BJ (cell line): ENCODE data around the gene TMEM115. TPM values are rescaled to one million over a fixed set of nuclear protein-coding genes. Genes with fewer than 3 reads are reported as not detected.

Experiments used
- CTCF ChIA-PET: fragments of 350-600 bp; formaldehyde crosslinking; extraction: SDS; loops from one replicate; lab custom pipeline; 2021; ENCODE audit warnings: antibody characterized with exemption, inconsistent platforms; lab: Yijun Ruan, JAX
- POLR2A ChIA-PET: fragments of 300-600 bp; sonication (Branson Sonifier 250); formaldehyde crosslinking; extraction: SDS; loops from one replicate; lab custom pipeline; 2021; ENCODE audit warnings: antibody characterized with exemption; lab: Charles Lee
- DNase-seq: peaks from one replicate; pipeline ENCODE4 v3.0.0-alpha.2; 2011; ENCODE audit warnings: low read depth
- H3K27me3 ChIP-seq: 2 replicates; pipeline ENCODE4 v1.6.0; 2011; ENCODE audit warnings: low read length; ENCODE audit not compliant: control insufficient read depth, insufficient read depth
- H3K36me3 ChIP-seq: 2 replicates; pipeline ENCODE4 v1.5.1; 2011; ENCODE audit warnings: low read length; ENCODE audit not compliant: control insufficient read depth, insufficient read depth
- H3K4me3 ChIP-seq: 2 replicates; pipeline ENCODE4 v1.5.1; 2011; ENCODE audit warnings: low read depth, mild to moderate bottlenecking, control low read depth, low read length
- polyA plus RNA-seq: library from polyadenylated mRNA; depleted of rRNA; stranded (reverse); fragments of >200 nt; gene quantifications from 2 replicates; pipeline ENCODE4 v1.2.3, GENCODE V29; 2011
- TF ChIP-seq, protein P1 (sequence below): IDR thresholded peaks from 2 replicates; pipeline ENCODE4 v1.5.1; 2011; ENCODE audit warnings: low read depth, mild to moderate bottlenecking, control low read depth, inconsistent platforms, low read length, moderate library complexity; ENCODE audit not compliant: insufficient read depth

Gene TMEM115
- polyA plus RNA-seq, 1 experiment = 75.4 TPM

DNA sequence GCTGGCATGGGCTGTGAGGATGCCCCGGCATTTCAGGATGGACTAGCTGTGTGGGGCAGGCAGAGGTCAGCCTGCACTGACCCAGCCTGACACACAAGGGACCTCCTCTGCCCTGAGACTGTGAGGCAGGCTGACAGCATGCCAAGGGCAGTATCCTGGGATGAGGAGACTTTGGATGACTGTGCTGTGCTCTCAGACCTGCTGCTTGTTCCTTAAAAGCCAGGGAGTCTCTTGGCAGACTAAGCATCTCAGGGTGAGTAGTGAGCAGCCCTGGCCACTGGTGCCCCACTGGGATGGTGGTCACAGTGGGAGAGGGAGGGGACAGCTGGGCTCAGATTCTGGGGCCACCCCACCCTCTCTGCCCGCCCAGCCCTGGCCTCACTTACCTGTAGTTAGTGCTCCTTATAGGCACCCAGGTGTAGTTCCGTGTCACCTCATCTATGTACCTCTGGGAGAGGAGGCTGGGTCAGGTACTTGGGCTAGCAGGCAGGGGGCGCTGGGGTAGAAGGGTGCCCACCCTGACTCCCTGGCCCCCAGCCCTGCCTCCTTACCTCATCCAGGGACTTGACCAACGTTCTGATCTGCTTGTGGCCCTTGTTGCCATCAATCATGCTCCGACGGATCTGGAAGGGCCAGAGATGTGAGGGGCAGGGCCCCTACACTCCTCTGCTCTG lies 16.1 kb upstream of the TMEM115 start:
- no peaks in the 10 kb centered on the region for H3K36me3 ChIP-seq
- ChIA-PET CTCF (interaction anchor here (1.9 kb wide), 1 partner anchor 10 kb away, joined by 5 read pairs; no protein-coding TSS in a partner anchor), POLR2A (no interaction called here)
- H3K4me3 ChIP-seq = no peak overlapping the region
- no peak for DNase-seq
- H3K27me3 ChIP-seq = no peaks in the 10 kb centered on the region
- TF ChIP-seq, protein P1, sequence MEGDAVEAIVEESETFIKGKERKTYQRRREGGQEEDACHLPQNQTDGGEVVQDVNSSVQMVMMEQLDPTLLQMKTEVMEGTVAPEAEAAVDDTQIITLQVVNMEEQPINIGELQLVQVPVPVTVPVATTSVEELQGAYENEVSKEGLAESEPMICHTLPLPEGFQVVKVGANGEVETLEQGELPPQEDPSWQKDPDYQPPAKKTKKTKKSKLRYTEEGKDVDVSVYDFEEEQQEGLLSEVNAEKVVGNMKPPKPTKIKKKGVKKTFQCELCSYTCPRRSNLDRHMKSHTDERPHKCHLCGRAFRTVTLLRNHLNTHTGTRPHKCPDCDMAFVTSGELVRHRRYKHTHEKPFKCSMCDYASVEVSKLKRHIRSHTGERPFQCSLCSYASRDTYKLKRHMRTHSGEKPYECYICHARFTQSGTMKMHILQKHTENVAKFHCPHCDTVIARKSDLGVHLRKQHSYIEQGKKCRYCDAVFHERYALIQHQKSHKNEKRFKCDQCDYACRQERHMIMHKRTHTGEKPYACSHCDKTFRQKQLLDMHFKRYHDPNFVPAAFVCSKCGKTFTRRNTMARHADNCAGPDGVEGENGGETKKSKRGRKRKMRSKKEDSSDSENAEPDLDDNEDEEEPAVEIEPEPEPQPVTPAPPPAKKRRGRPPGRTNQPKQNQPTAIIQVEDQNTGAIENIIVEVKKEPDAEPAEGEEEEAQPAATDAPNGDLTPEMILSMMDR = no peak

DNA sequence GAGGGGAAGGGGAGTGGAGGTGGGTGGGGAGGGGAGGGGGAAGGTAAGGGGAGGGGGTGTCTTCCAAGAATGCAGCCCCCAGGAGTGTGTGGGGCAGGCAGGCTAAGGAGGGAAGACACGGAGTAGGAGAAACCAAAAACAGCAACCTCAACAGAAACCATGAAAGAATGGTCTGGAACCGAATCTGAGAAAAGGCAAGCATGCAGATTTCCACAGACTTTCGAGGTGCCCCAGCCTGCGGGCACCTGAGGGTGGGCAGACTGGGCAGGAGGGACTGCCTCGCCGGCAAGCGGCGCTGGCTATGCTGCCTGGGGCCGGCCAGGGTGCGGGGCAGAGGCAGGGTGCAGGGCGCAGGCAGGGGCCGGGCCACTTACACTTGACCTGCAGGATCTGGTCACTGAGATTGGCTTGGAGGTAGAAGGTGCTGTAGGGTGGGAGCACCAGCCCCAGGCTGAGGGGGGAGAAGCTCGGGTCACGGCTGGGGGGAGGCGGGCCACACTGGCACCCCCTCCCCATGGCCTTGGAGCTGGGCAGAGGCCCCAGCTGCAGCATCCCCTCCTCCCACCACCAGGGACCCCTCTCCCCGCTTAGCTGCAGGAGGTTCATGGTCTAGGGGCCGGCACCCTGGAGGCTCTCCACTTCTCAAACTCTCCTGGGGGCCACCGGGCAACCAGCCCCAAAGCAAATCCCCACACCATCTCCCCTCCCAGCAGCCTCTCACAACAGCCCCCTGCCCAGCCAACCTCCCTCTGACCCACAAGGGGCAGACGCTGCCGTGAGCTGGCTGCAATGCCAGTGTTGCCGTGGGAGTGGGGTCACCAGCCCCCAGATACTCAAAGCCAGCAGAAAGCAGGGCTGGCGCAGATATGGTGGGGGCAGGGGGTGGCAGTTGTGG lies 15.3 kb upstream of the TMEM115 start:
- TF ChIP-seq, protein P1 = no peak
- DNase-seq = no peak
- CTCF ChIA-PET = interaction anchor here (1.9 kb wide), 1 partner anchor 11 kb away, joined by 5 read pairs; no protein-coding TSS in a partner anchor

DNA sequence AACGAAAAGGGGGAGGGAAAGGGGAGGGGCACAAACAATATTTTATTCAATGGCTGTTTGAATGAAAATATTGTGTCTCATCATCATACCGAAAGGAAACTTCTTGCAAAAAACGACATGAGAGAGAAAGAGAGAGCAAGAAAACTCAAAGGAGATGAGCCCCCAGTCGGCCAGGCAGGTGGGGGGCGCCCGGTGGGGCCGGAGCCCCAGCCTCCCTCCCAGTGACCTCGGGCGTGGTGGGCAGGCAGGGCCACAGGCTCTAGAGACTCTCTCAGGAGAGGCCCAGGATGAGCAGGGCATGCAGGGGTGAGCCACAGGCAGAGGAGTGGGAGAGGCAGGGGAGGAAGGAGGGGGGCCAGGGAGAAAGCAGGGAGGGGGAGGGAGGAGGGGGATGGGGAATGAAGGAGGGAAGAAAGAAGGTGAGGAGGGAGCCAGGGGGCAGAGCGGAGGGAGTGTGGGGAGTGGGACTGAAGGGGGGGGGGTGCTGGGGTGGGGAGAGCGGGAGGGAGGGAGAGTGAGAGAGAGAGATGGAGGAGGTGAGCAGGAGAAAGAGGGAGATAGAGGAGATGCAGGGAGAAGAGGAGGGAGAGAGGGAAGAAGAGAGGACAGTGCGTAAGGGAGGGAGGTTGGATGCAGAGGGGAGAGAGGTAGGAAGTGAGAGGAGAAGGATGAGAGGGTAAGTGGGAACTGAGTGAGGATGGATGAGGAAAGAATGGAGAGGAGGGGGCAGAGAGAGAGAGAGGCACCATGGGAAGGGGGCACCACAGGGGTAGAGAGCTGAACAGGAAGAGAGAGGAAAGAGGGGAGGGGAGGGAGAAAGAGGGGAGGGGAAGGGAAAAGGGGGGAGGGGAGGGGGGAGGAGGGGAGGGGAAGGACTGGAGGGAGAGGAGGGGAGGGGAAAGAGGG lies 14.1 kb upstream of the TMEM115 start:
- CTCF ChIA-PET = no interaction called here
- DNase-seq = no peak
- Histone ChIP-seq H3K36me3 (no peaks in the 10 kb centered on the region), H3K4me3 (no peak overlapping the region), H3K27me3 (no peaks in the 10 kb centered on the region; the same call in 1 of the 2 replicates)
- POLR2A ChIA-PET = no interaction called here
- TF ChIP-seq, protein P1 = no peak

More for the DNA sequence above, 15.3 kb upstream of the TMEM115 start:
- H3K27me3 ChIP-seq = no peaks in the 10 kb centered on the region
- no peaks in the 10 kb centered on the region for H3K36me3 ChIP-seq
- no peak overlapping the region for H3K4me3 ChIP-seq
- POLR2A ChIA-PET = no interaction called here

DNA sequence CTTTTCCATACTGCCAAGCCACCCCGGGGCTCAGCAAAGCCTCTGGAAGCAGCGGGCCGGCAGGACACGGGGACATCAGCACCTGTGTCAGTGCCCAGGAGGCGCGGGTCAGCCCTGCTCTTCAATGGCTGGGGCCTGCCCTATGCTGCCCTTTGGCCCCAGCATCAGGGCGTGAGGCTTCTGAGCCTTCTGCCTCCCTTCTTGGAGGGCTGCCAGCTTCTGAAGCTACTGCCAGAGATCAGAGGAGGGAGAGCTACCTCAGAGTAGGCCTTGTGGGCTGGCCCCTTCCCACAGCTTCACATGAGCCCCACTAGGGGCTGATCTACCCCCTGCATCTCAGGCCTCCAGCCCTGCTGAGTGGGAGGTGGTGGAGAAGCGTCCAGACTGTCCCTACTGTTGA lies 13.0 kb upstream of the TMEM115 start:
- DNase-seq = no peak
- ChIA-PET POLR2A (no interaction called here), CTCF (interaction anchor here (0.6 kb wide), 1 partner anchor 63 kb away, joined by 3 read pairs; no protein-coding TSS in a partner anchor)
- Histone ChIP-seq H3K36me3 (no peaks in the 10 kb centered on the region), H3K27me3 (no peaks in the 10 kb centered on the region; the same call in none of the 2 replicates), H3K4me3 (no peak overlapping the region)
- TF ChIP-seq, protein P1 = no peak
